Liver (tissue), 9 donors: Measurements from ENCODE around the gene MCM9. TPM values are rescaled to one million over a fixed set of nuclear protein-coding genes. Genes with fewer than 3 reads are reported as not detected.

Experiments
- DNase-seq: peaks from one replicate; pipeline ENCODE4 v3.0.0-alpha.2; 2017; ENCODE audit warnings: low spot score
- H3K27ac ChIP-seq, 2 donors: one replicate each; pipeline ENCODE4 v1.7.0; 2013; ENCODE audit warnings: inconsistent platforms in 2 of 2, low read length in 2 of 2, control low read depth in 1 of 2, low read depth in 1 of 2, mild to moderate bottlenecking in 1 of 2
- H3K27me3 ChIP-seq, 4 donors: one replicate each; pipeline versions ENCODE4 v1.6.1 to v1.7.0; 2013; ENCODE audit warnings: low read length in 3 of 4, inconsistent platforms in 1 of 4, mild to moderate bottlenecking in 1 of 4, moderate library complexity in 1 of 4; ENCODE audit not compliant: control insufficient read depth in 4 of 4, insufficient read depth in 4 of 4
- H3K36me3 ChIP-seq, 4 donors: one replicate each; pipeline versions ENCODE4 v1.6.1 to v1.7.0; 2013; ENCODE audit warnings: low read length in 3 of 4, mild to moderate bottlenecking in 3 of 4, low read depth in 1 of 4, moderate library complexity in 1 of 4; ENCODE audit not compliant: control insufficient read depth in 4 of 4, insufficient read depth in 3 of 4
- H3K4me1 ChIP-seq, 4 donors: one replicate each; pipeline versions ENCODE4 v1.6.1 to v1.7.0; 2013; ENCODE audit warnings: low read length in 3 of 4, mild to moderate bottlenecking in 3 of 4, moderate library complexity in 1 of 4; ENCODE audit not compliant: control insufficient read depth in 4 of 4, insufficient read depth in 4 of 4
- H3K4me3 ChIP-seq, 3 donors: one replicate each; pipeline versions ENCODE4 v1.6.1 to v1.7.0; 2013; ENCODE audit warnings: low read length in 3 of 3, control low read depth in 1 of 3, low read depth in 1 of 3, mild to moderate bottlenecking in 1 of 3
- H3K9ac ChIP-seq, 2 donors: one replicate each; pipeline ENCODE4 v1.7.0; 2013; ENCODE audit warnings: low read length in 2 of 2, mild to moderate bottlenecking in 2 of 2, moderate library complexity in 2 of 2, control low read depth in 1 of 2, low read depth in 1 of 2
- H3K9me3 ChIP-seq, 4 donors: one replicate each; pipeline versions ENCODE4 v1.6.1 to v1.7.0; 2013; ENCODE audit warnings: low read length in 3 of 4; ENCODE audit not compliant: control insufficient read depth in 4 of 4
- EGR1 ChIP-seq, 2 donors: IDR thresholded peaks; 2 replicates each; pipeline ENCODE4 v1.6.1; 2016 to 2018; ENCODE audit warnings: antibody characterized with exemption in 2 of 2, low read depth in 2 of 2
- FOXA1 ChIP-seq: IDR thresholded peaks from 2 replicates; pipeline ENCODE4 v1.6.1; 2016; ENCODE audit warnings: antibody characterized with exemption
- GABPA ChIP-seq, 2 donors: IDR thresholded peaks in 1 of 2; conservative IDR thresholded peaks in 1 of 2; 2 replicates each; pipeline ENCODE4 v1.6.1; 2016; ENCODE audit warnings: antibody characterized with exemption in 2 of 2, mild to moderate bottlenecking in 1 of 2, moderate library complexity in 1 of 2
- HNF4G ChIP-seq: IDR thresholded peaks from 2 replicates; pipeline ENCODE4 v1.6.1; 2016; ENCODE audit warnings: antibody characterized with exemption
- JUND ChIP-seq, 2 donors: IDR thresholded peaks; 2 replicates each; pipeline ENCODE4 v1.6.1; 2016; ENCODE audit warnings: antibody characterized with exemption in 2 of 2
- NR2F2 ChIP-seq: IDR thresholded peaks from 2 replicates; pipeline ENCODE4 v1.6.1; 2016; ENCODE audit warnings: antibody characterized with exemption
- RAD21 ChIP-seq, 2 donors: IDR thresholded peaks; 2 replicates each; pipeline ENCODE4 v1.6.1; 2016; ENCODE audit warnings: antibody characterized with exemption in 2 of 2, mild to moderate bottlenecking in 2 of 2
- RXRA ChIP-seq, 2 donors: IDR thresholded peaks; 2 replicates each; pipeline ENCODE4 v1.6.1; 2017 to 2018; ENCODE audit warnings: antibody characterized with exemption in 2 of 2, mild to moderate bottlenecking in 1 of 2
- SP1 ChIP-seq: IDR thresholded peaks from 2 replicates; pipeline ENCODE4 v1.6.1; 2018; ENCODE audit warnings: antibody characterized with exemption, mild to moderate bottlenecking
- TAF1 ChIP-seq: conservative IDR thresholded peaks from 2 replicates; pipeline ENCODE4 v1.6.1; 2016; ENCODE audit warnings: antibody characterized with exemption, mild to moderate bottlenecking
- YY1 ChIP-seq: IDR thresholded peaks from 2 replicates; pipeline ENCODE4 v1.6.1; 2016; ENCODE audit warnings: antibody characterized with exemption, mild to moderate bottlenecking
- WGBS: extraction: QIAGEN DNeasy Blood & Tissue Kit; methylation state at CpG from one replicate; pipeline ENCODE4 v1.1.7; 2013; 5-methylcytosine and 5-hydroxymethylcytosine counted together
- polyA plus RNA-seq, 2 donors: library from polyadenylated mRNA; stranded (reverse) in 1 of 2; unstranded in 1 of 2; fragments of 200-250 nt in 1 of 2; fragments of >200 nt in 1 of 2; fragmentation: Nextera tagmentation in 1 of 2; extraction: Ambion mirVana in 1 of 2; gene quantifications; one replicate each; pipeline versions ENCODE4 v1.2.1 to v1.2.3, GENCODE V29; 2013 to 2015
- total RNA-seq, 2 donors: library from RNA; depleted of rRNA; stranded (reverse); fragments of >200 nt; gene quantifications; one replicate each; pipeline ENCODE4 v1.2.3, GENCODE V29; 2014
- TF ChIP-seq, protein P1 (sequence below): IDR thresholded peaks from 2 replicates; pipeline ENCODE4 v1.6.1; 2016; ENCODE audit warnings: antibody characterized with exemption, mild to moderate bottlenecking
- TF ChIP-seq, protein P2 (sequence below): fragments of 150-350 bp; IDR thresholded peaks from 2 replicates; pipeline ENCODE4 v1.5.1; 2017; ENCODE audit warnings: improper control_type of control experiment, low read depth, low read length; ENCODE audit not compliant: missing input control
- TF ChIP-seq, protein P3 (sequence below): IDR thresholded peaks from 2 replicates; pipeline ENCODE4 v1.6.1; 2016; ENCODE audit warnings: antibody characterized with exemption
- donor health status: healthy.
- donor health status: healthy.
- donor health status: healthy.
- donor health status: healthy.
- donor health status: healthy.

MCM9 gene
- total and polyA plus RNA-seq, 4 donors = 3.6 to 17.4 (median 8.7) TPM

DNA sequence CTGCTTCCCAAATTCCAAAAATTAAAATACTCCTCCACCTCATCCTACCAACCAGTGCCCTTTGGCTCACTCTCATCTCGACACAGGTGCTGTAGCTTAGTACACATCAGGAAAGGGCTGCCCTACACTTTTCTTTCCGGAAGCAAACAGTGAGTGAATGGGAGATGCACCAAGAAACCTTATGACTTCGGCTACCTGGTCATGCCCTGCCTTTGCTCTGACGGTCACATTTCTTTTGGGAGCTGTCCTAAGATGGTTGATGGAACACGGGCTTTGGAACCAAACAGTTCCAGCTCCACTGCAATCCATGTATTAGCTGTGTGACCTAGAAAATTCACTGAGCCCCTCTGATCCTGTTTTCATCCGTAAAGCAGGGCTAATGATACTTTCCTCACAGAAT is 133.7 kb downstream of the MCM9 start:
- no peaks in the 10 kb centered on the region for H3K9me3 ChIP-seq
- H3K9ac ChIP-seq = no peak overlapping the region
- H3K36me3 ChIP-seq = no peaks in the 10 kb centered on the region
- H3K4me1 ChIP-seq = peaks cover 0 to 5% (median 1%) of the 10 kb centered on the region in 4 donors
- WGBS = 95% methylated on average over 6 of the region's 6 CpGs
- H3K27ac ChIP-seq = no peak overlapping the region
- no peak for DNase-seq
- no peaks in the 10 kb centered on the region for H3K27me3 ChIP-seq
- no peak overlapping the region for H3K4me3 ChIP-seq
- TF ChIP-seq, protein P1, sequence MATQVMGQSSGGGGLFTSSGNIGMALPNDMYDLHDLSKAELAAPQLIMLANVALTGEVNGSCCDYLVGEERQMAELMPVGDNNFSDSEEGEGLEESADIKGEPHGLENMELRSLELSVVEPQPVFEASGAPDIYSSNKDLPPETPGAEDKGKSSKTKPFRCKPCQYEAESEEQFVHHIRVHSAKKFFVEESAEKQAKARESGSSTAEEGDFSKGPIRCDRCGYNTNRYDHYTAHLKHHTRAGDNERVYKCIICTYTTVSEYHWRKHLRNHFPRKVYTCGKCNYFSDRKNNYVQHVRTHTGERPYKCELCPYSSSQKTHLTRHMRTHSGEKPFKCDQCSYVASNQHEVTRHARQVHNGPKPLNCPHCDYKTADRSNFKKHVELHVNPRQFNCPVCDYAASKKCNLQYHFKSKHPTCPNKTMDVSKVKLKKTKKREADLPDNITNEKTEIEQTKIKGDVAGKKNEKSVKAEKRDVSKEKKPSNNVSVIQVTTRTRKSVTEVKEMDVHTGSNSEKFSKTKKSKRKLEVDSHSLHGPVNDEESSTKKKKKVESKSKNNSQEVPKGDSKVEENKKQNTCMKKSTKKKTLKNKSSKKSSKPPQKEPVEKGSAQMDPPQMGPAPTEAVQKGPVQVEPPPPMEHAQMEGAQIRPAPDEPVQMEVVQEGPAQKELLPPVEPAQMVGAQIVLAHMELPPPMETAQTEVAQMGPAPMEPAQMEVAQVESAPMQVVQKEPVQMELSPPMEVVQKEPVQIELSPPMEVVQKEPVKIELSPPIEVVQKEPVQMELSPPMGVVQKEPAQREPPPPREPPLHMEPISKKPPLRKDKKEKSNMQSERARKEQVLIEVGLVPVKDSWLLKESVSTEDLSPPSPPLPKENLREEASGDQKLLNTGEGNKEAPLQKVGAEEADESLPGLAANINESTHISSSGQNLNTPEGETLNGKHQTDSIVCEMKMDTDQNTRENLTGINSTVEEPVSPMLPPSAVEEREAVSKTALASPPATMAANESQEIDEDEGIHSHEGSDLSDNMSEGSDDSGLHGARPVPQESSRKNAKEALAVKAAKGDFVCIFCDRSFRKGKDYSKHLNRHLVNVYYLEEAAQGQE = no peak
- TF ChIP-seq JUND (IDR thresholded peaks at IDR 0.05) (no peak), HNF4G (no peak), SP1 (no peak), NR2F2 (no peak), RXRA (IDR thresholded peaks at IDR 0.05) (no peak), TAF1 (no peak), FOXA1 (no peak), EGR1 (IDR thresholded peaks at IDR 0.05; ENCODE audit: low read depth in 2 of 2) (no peak), GABPA (IDR thresholded peaks at IDR 0.05 in 1 of 2, conservative IDR thresholded peaks at IDR 0.05 in 1 of 2) (no peak)
- TF ChIP-seq, protein P2, sequence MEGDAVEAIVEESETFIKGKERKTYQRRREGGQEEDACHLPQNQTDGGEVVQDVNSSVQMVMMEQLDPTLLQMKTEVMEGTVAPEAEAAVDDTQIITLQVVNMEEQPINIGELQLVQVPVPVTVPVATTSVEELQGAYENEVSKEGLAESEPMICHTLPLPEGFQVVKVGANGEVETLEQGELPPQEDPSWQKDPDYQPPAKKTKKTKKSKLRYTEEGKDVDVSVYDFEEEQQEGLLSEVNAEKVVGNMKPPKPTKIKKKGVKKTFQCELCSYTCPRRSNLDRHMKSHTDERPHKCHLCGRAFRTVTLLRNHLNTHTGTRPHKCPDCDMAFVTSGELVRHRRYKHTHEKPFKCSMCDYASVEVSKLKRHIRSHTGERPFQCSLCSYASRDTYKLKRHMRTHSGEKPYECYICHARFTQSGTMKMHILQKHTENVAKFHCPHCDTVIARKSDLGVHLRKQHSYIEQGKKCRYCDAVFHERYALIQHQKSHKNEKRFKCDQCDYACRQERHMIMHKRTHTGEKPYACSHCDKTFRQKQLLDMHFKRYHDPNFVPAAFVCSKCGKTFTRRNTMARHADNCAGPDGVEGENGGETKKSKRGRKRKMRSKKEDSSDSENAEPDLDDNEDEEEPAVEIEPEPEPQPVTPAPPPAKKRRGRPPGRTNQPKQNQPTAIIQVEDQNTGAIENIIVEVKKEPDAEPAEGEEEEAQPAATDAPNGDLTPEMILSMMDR = no peak
- TF ChIP-seq, protein P3, sequence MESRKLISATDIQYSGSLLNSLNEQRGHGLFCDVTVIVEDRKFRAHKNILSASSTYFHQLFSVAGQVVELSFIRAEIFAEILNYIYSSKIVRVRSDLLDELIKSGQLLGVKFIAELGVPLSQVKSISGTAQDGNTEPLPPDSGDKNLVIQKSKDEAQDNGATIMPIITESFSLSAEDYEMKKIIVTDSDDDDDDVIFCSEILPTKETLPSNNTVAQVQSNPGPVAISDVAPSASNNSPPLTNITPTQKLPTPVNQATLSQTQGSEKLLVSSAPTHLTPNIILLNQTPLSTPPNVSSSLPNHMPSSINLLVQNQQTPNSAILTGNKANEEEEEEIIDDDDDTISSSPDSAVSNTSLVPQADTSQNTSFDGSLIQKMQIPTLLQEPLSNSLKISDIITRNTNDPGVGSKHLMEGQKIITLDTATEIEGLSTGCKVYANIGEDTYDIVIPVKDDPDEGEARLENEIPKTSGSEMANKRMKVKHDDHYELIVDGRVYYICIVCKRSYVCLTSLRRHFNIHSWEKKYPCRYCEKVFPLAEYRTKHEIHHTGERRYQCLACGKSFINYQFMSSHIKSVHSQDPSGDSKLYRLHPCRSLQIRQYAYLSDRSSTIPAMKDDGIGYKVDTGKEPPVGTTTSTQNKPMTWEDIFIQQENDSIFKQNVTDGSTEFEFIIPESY = no peak

DNA sequence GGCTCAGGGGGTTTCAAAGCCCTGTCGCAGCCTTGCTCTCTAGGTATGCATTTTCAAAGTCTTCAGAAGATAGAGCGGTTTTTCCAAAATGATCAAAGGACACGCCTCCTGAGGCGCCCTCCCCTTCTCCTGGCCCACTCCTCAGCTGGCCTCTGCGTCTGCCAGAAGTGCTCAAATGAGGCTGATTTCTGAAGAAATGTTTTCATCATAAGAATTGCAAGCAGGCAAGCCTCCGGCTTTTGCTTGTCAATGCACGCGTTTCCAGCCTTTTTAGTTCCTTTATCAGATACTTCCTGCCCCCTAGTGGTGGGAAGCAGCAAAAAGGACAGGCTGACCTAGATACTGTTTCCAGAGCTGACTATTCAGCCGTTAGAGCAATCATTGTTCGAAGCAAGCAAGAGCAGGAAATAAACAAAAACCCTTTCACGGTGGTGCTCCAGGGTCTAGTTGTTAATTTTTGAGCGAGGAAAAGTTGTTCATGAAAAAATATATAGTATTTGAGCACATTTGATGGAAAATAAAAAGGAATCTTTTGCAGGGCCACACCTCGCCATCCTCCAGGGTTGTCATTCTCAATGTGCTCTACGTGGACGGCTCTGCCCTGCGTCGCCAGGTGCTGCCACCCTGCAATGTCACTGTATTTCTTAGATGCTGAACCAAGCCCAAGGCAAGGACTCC is 134.4 kb downstream of the MCM9 start:
- TF ChIP-seq RAD21 (IDR thresholded peaks at IDR 0.05) (peak; percentile 81 to 82), YY1 (no peak)
- TF ChIP-seq, protein P2 = peak; percentile 80
- WGBS = 29% methylated on average over 17 of the region's 17 CpGs
- Histone ChIP-seq H3K27ac (no peak overlapping the region), H3K9ac (no peak overlapping the region), H3K4me3 (no peak overlapping the region), H3K9me3 (no peaks in the 10 kb centered on the region), H3K36me3 (no peaks in the 10 kb centered on the region), H3K27me3 (no peaks in the 10 kb centered on the region), H3K4me1 (peaks cover 0 to 5% (median 1%) of the 10 kb centered on the region in 4 donors)
- peak; percentile 68 for DNase-seq
